CD14-positive monocyte (primary cell): Measurements from ENCODE around the gene MICAL2. TPM values are rescaled to one million over a fixed set of nuclear protein-coding genes. Genes with fewer than 3 reads are reported as not detected.

Experiments
- DNase-seq, 3 donors: peaks; one replicate each; pipeline ENCODE4 v3.0.0-alpha.2; 2011 to 2022
- H2AFZ ChIP-seq: 2 replicates; pipeline ENCODE4 v1.6.0; 2012; ENCODE audit warnings: mild to moderate bottlenecking, low read depth, low read length, inconsistent platforms; ENCODE audit not compliant: insufficient read depth, poor library complexity, severe bottlenecking
- H3K27ac ChIP-seq, 2 donors: 1 replicate in 1 of 2; 2 replicates in 1 of 2; pipeline ENCODE4 v1.5.1; 2012 to 2013; ENCODE audit warnings: low read length in 2 of 2, control low read depth in 1 of 2, inconsistent platforms in 1 of 2, low read depth in 1 of 2, mild to moderate bottlenecking in 1 of 2
- H3K27me3 ChIP-seq, 2 donors: one replicate each; pipeline versions ENCODE4 v1.6.0 to v1.6.1; 2011 to 2013; ENCODE audit warnings: low read length in 2 of 2; ENCODE audit not compliant: control insufficient read depth in 2 of 2, insufficient read depth in 2 of 2
- H3K36me3 ChIP-seq, 2 donors: replicated peaks in 1 of 2; 1 replicate in 1 of 2; 2 replicates in 1 of 2; pipeline versions ENCODE4 v1.5.1 to v1.6.1; 2012 to 2013; ENCODE audit warnings: low read length in 2 of 2, control low read depth in 1 of 2, inconsistent platforms in 1 of 2, mild to moderate bottlenecking in 1 of 2; ENCODE audit not compliant: insufficient read depth in 2 of 2, control insufficient read depth in 1 of 2
- H3K4me1 ChIP-seq, 2 donors: 1 replicate in 1 of 2; 2 replicates in 1 of 2; pipeline versions ENCODE4 v1.5.1 to v1.6.1; 2012 to 2013; ENCODE audit warnings: low read length in 2 of 2, control low read depth in 1 of 2, inconsistent platforms in 1 of 2, mild to moderate bottlenecking in 1 of 2, moderate library complexity in 1 of 2; ENCODE audit not compliant: insufficient read depth in 2 of 2, control insufficient read depth in 1 of 2
- H3K4me2 ChIP-seq: replicated peaks from 2 replicates; pipeline ENCODE3; 2012; ENCODE audit warnings: low read length, moderate library complexity, mild to moderate bottlenecking; ENCODE audit not compliant: poor library complexity, severe bottlenecking; ENCODE audit errors: extremely low read depth
- H3K4me3 ChIP-seq, 3 experiments: fragments of 200-600 bp in 1 of 3; sonication (generic) in 1 of 3; replicated peaks in 1 of 3; 1 replicate in 2 of 3; 2 replicates in 1 of 3; pipeline ENCODE4 v1.5.1; 2011 to 2013; ENCODE audit warnings: low read length in 3 of 3, mild to moderate bottlenecking in 3 of 3, control low read depth in 2 of 3, low read depth in 2 of 3, inconsistent platforms in 1 of 3, moderate library complexity in 1 of 3
- H3K79me2 ChIP-seq: 2 replicates; pipeline ENCODE4 v1.6.0; 2012; ENCODE audit warnings: mild to moderate bottlenecking, control low read depth, inconsistent platforms, low read length, moderate library complexity; ENCODE audit not compliant: insufficient read depth
- H3K9ac ChIP-seq: 2 replicates; pipeline ENCODE4 v1.6.0; 2017; ENCODE audit warnings: low read length, mild to moderate bottlenecking; ENCODE audit not compliant: insufficient read depth, poor library complexity, severe bottlenecking
- H3K9me3 ChIP-seq, 2 donors: replicated peaks in 1 of 2; 1 replicate in 1 of 2; 2 replicates in 1 of 2; pipeline versions ENCODE4 v1.5.1 to v1.6.1; 2012 to 2013; ENCODE audit warnings: low read length in 2 of 2, control low read depth in 1 of 2; ENCODE audit not compliant: control insufficient read depth in 1 of 2, insufficient read depth in 1 of 2
- H4K20me1 ChIP-seq: 2 replicates; pipeline ENCODE4 v1.6.0; 2012; ENCODE audit warnings: mild to moderate bottlenecking, low read length, control low read depth, moderate library complexity; ENCODE audit not compliant: insufficient read depth
- H3K27ac Mint-ChIP-seq, 7 donors: one replicate each; pipeline ENCODE4 v1.8.0; 2020; ENCODE audit warnings: mild to moderate bottlenecking in 7 of 7, mixed read lengths in 7 of 7, moderate library complexity in 6 of 7, inconsistent platforms in 2 of 7
- H3K27me3 Mint-ChIP-seq, 3 donors: one replicate each; pipeline ENCODE4 v1.8.0; 2021 to 2022; ENCODE audit warnings: low read depth in 3 of 3, mild to moderate bottlenecking in 3 of 3, mixed read lengths in 3 of 3, moderate library complexity in 3 of 3, inconsistent platforms in 1 of 3
- H3K36me3 Mint-ChIP-seq, 2 donors: one replicate each; pipeline ENCODE4 v1.8.0; 2020; ENCODE audit warnings: mixed read lengths in 2 of 2, inconsistent platforms in 1 of 2, mild to moderate bottlenecking in 1 of 2
- H3K4me1 Mint-ChIP-seq: one replicate; pipeline ENCODE4 v1.8.0; 2020; ENCODE audit warnings: mild to moderate bottlenecking, mixed read lengths
- H3K4me3 Mint-ChIP-seq, 2 donors: one replicate each; pipeline ENCODE4 v1.8.0; 2020; ENCODE audit warnings: mild to moderate bottlenecking in 2 of 2, mixed read lengths in 2 of 2, moderate library complexity in 1 of 2
- H3K9me3 Mint-ChIP-seq, 7 donors: one replicate each; pipeline ENCODE4 v1.8.0; 2020 to 2022; ENCODE audit warnings: mixed read lengths in 7 of 7, mild to moderate bottlenecking in 6 of 7, moderate library complexity in 6 of 7, inconsistent platforms in 2 of 7
- WGBS: methylation state at CpG from one replicate; pipeline ENCODE4 v1.1.5; 2013; ENCODE audit warnings: missing lambda C conversion rate; ENCODE audit not compliant: insufficient coverage; 5-methylcytosine and 5-hydroxymethylcytosine counted together
- intact Hi-C, 2 donors: fragments of 100-400 bp; cut with micrococcal nuclease; formaldehyde crosslinking; loops; one replicate each; pipeline versions ENCODE4 v1.15.0 to v1.15.1; 2023
- polyA plus RNA-seq, 3 donors: library from polyadenylated mRNA; depleted of rRNA in 1 of 3; unstranded in 2 of 3; stranded (reverse) in 1 of 3; fragments of 300-500 nt in 2 of 3; fragments of >200 nt in 1 of 3; fragmentation: Illumina TruSeq in 2 of 3; gene quantifications; 1 replicate in 2 of 3; 2 replicates in 1 of 3; pipeline ENCODE4 v1.2.3, GENCODE V29; 2012 to 2021
- TF ChIP-seq, protein P1 (sequence below): fragments of 200-600 bp; IDR thresholded peaks from one replicate; pipeline ENCODE4 v1.8.0; 2022; ENCODE audit warnings: antibody characterized with exemption, mild to moderate bottlenecking

MICAL2 gene
- polyA plus RNA-seq, 3 donors, result 39.8 to 72.5 (median 44.0) TPM

DNA sequence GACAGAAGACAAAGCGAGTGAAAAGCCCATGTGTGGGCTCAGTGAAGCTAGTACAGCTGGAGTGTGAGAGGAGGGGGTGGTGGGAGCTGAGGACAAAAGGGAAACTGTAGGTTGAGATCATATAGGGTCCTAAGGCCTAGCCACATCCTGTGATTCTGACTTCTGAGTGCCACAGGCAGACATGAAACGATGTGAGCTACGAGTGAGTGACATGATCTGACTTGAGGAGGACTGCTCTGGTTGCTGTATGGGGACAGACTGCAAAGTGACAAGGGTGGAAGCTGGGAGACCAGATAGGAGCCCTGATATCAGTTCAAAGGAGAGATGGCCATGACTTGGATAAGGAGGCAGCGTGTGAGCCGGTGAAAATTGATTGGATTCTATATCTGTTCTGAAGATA lies 85.4 kb downstream of the MICAL2 start:
- no peak for DNase-seq
- H3K9me3 ChIP-seq, result no peaks in the 10 kb centered on the region
- no peak overlapping the region for H3K27ac ChIP-seq
- Mint-ChIP-seq H3K9me3 (no peaks in the 10 kb centered on the region), H3K36me3 (peaks cover 66 to 84% of the 10 kb centered on the region in 2 donors), H3K27me3 (peaks cover 0 to 2% (median 1%) of the 10 kb centered on the region in 3 donors), H3K4me3 (no peak overlapping the region), H3K27ac (peak overlapping the region in 2 of 7 donors; percentile 2 to 43), H3K4me1 (peaks cover 28% of the 10 kb centered on the region)
- H3K4me2 ChIP-seq, result no peak overlapping the region
- TF ChIP-seq, protein P1, sequence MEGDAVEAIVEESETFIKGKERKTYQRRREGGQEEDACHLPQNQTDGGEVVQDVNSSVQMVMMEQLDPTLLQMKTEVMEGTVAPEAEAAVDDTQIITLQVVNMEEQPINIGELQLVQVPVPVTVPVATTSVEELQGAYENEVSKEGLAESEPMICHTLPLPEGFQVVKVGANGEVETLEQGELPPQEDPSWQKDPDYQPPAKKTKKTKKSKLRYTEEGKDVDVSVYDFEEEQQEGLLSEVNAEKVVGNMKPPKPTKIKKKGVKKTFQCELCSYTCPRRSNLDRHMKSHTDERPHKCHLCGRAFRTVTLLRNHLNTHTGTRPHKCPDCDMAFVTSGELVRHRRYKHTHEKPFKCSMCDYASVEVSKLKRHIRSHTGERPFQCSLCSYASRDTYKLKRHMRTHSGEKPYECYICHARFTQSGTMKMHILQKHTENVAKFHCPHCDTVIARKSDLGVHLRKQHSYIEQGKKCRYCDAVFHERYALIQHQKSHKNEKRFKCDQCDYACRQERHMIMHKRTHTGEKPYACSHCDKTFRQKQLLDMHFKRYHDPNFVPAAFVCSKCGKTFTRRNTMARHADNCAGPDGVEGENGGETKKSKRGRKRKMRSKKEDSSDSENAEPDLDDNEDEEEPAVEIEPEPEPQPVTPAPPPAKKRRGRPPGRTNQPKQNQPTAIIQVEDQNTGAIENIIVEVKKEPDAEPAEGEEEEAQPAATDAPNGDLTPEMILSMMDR, result no peak
- WGBS, result 58% methylated on average over 5 of the region's 5 CpGs
- no peak overlapping the region for H2AFZ ChIP-seq
- no peak overlapping the region for H3K9ac ChIP-seq
- H3K27me3 ChIP-seq, result no peaks in the 10 kb centered on the region
- H3K79me2 ChIP-seq, result no peaks in the 10 kb centered on the region
- peaks cover 28 to 64% of the 10 kb centered on the region in 2 donors for H3K36me3 ChIP-seq
- H4K20me1 ChIP-seq, result peaks cover 94% of the 10 kb centered on the region
- intact Hi-C loops, result no loop called here
- H3K4me3 ChIP-seq, result no peak overlapping the region
- H3K4me1 ChIP-seq, result peaks cover 2 to 7% of the 10 kb centered on the region in 2 donors

DNA sequence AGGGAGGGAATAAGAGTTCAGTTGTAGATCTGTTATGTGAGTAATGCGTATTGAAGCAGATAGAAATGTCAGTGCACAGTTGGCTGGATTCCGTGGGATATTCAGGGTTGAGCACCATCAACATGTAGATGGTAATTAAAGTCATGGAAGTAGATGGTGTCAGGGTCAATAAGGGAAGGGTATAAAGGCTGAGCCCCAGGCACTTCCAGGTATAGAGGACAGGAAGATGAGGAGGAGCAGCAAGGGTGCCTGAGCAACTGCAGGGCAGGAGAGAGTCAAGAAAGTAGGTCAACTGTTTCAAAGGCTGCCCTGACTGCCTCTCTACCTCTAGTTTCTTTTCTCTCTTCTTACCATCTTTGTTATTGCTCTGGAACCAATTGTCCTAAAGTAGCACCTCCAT lies 85.9 kb downstream of the MICAL2 start:
- Histone ChIP-seq H2AFZ (no peak overlapping the region), H3K9ac (no peak overlapping the region), H3K4me1 (peaks cover 2 to 7% of the 10 kb centered on the region in 2 donors), H3K4me3 (no peak overlapping the region), H4K20me1 (peaks cover 94% of the 10 kb centered on the region), H3K79me2 (no peaks in the 10 kb centered on the region), H3K9me3 (no peaks in the 10 kb centered on the region), H3K4me2 (no peak overlapping the region), H3K36me3 (peaks cover 28 to 68% of the 10 kb centered on the region in 2 donors), H3K27ac (no peak overlapping the region), H3K27me3 (no peaks in the 10 kb centered on the region)
- Mint-ChIP-seq H3K9me3 (no peaks in the 10 kb centered on the region), H3K27me3 (peaks cover 0 to 2% (median 1%) of the 10 kb centered on the region in 3 donors), H3K4me1 (peaks cover 28% of the 10 kb centered on the region), H3K27ac (peak overlapping the region in 1 of 7 donors; percentile 58), H3K36me3 (peaks cover 70 to 84% of the 10 kb centered on the region in 2 donors), H3K4me3 (no peak overlapping the region)
- DNase-seq, result no peak
- intact Hi-C loops, result no loop called here
- TF ChIP-seq, protein P1, result no peak
- WGBS, result 100% methylated on average over 2 of the region's 2 CpGs
